ENCODE results near the gene CGB8. TPM values are rescaled to one million over a fixed set of nuclear protein-coding genes. Genes with fewer than 3 reads are reported as not detected.
"Not testable (repeated sequence)": the region's sequence is repeated elsewhere in the genome, so short reads cannot be mapped to it uniquely, and the experiment has no call there.

The CGB8 gene
- total RNA-seq, 1 donor from 2014 or later, result not detected

- Histone ChIP-seq H3K27me3 (peaks cover 3% of the 10 kb centered on the region), H3K9me3 (no peaks in the 10 kb centered on the region), H3K27ac (no peak overlapping the region), H3K4me3 (peak overlapping the region; percentile 62), H3K4me1 (peaks cover 8 to 10% of the 10 kb centered on the region in 2 donors), H3K36me3 (no peaks in the 10 kb centered on the region)
- intact Hi-C loops (cut with DNase I), result no loop called here
- TF ChIP-seq CTCF (IDR thresholded peaks at IDR 0.05), result peak in 2 of 3 experiments; percentile 26 to 47
- peak in 1 of 2 donors; percentile 72 for DNase-seq (ENCODE audit: low spot score in 2 of 2)
Observed at GRCh38 chr19:49056101-49056901, 7.4 kb upstream of the CGB8 start.

DNA sequence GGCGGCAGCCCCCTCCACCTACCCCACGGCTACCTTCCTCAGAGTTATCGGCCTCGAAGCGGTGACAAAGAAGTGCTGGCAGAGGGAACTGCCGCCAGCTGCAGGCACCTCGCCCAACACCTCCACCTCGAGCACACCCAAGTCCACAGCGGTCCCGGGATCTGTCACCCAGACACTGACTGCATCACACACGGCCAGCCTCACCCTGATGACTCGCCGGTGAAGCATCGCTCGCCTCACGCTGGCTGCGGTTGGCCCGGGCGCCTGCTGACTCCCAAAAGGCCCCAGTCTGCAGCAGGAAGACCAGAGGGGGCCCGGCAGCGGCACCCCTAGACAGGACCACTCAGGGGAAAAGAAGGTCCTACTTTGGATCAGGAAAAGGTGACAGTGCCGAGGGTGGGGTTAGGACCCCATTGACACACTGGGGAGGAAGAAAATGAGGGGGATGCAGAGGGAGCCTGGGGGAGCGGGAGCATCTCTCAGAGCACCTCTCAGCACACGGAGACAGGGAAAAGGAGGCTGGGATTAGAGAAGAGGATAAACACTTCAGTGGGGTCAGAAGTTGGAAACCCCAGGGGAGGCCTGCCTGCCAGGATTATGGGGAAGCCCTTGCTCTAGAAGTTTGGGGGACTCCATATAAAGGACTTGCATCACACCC, 1.6 kb upstream of the CGB8 start:
- H3K9me3 ChIP-seq; H3K27ac ChIP-seq; DNase-seq (ENCODE audit: low spot score in 2 of 2); H3K27me3 ChIP-seq; H3K4me1 ChIP-seq; H3K4me3 ChIP-seq; intact Hi-C loops (cut with DNase I); H3K36me3 ChIP-seq: not testable (repeated sequence)

GRCh38 chr19:49049834-49050233, 923 bp upstream of the CGB8 start:
- intact Hi-C loops (cut with DNase I); H3K36me3 ChIP-seq; H3K27me3 ChIP-seq; DNase-seq (ENCODE audit: low spot score in 2 of 2); H3K4me3 ChIP-seq; H3K27ac ChIP-seq; H3K4me1 ChIP-seq; H3K9me3 ChIP-seq: not testable (repeated sequence)

DNA sequence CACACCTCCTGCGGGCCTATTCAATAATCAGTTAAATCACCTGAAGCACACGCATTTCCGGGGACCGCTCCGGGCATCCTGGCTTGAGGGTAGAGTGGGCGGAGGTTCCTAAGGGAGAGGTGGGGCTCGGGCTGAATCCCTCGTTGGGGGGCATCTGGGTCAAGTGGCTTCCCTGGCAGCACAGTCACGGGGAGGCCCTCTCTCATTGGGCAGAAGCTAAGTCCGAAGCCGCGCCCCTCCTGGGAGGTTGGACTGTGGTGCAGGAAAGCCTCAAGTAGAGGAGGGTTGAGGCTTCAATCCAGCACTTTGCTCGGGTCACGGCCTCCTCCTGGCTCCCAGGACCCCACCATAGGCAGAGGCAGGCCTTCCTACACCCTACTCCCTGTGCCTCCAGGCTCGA, 5.4 kb downstream of the CGB8 start, which contains the start of gene CGB5:
Gene CGB5 (plus strand): TSS at position 301 of the 400 bp plus-strand sequence. CDS start 362 bp downstream, outside the sequence.
- H3K27ac ChIP-seq; H3K36me3 ChIP-seq; intact Hi-C loops (cut with DNase I); H3K4me3 ChIP-seq; H3K4me1 ChIP-seq; DNase-seq (ENCODE audit: low spot score in 2 of 2); H3K9me3 ChIP-seq; H3K27me3 ChIP-seq: not testable (repeated sequence)

- H3K4me3 ChIP-seq; DNase-seq (ENCODE audit: low spot score in 2 of 2); H3K27me3 ChIP-seq; H3K4me1 ChIP-seq; intact Hi-C loops (cut with DNase I); H3K9me3 ChIP-seq; H3K36me3 ChIP-seq; H3K27ac ChIP-seq: not testable (repeated sequence)
Observed at GRCh38 chr19:49042666-49043065, 6.2 kb downstream of the CGB8 start.

- no peak overlapping the region for H3K27ac ChIP-seq
- intact Hi-C loops (cut with DNase I), result no loop called here
- H3K4me1 ChIP-seq, result no peaks in the 10 kb centered on the region
- H3K36me3 ChIP-seq, result no peaks in the 10 kb centered on the region
- no peak for DNase-seq (ENCODE audit: low spot score in 2 of 2)
- H3K9me3 ChIP-seq, result no peaks in the 10 kb centered on the region
- TF ChIP-seq CTCF (IDR thresholded peaks at IDR 0.05), result no peak
- no peaks in the 10 kb centered on the region for H3K27me3 ChIP-seq
- no peak overlapping the region for H3K4me3 ChIP-seq
Observed at GRCh38 chr19:49042177-49042576, 6.7 kb downstream of the CGB8 start.

- H3K36me3 ChIP-seq; H3K4me3 ChIP-seq; intact Hi-C loops (cut with DNase I); H3K27ac ChIP-seq; H3K4me1 ChIP-seq; H3K9me3 ChIP-seq; H3K27me3 ChIP-seq; DNase-seq (ENCODE audit: low spot score in 2 of 2): not testable (repeated sequence)
Observed at GRCh38 chr19:49039736-49040135, 9.2 kb downstream of the CGB8 start.

DNA sequence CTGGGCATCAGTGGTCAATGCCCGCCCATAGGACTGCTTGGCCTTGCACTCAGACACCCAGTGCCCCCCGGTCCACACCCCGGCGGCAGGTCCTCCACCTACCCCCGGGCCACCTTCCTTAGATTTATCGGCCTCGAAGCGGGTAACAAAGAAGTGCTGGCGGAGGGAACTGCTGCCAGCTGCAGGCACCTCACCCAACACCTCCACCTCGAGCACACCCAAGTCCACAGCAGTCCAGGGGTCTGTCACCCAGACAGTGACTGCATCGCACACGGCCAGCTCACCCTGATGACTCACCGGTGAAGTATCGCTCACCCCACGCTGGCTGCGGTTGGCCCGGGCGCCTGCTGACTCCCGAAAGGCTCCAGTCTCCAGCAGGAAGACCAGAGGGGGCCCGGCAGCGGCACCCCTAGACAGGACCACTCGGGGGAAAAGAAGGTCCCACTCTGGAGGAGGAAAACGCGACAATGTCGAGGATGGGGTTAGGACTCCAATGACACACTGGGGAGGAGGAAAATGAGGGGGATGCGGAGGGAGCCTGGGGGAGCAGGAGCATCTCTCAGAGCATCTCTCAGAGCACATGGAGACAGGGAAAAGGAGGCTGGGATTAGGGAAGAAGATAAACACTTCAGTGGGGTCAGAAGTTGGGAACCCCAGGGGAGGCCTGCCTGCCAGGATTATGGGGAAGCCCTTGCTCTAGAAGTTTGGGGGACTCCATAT, 10.2 kb downstream of the CGB8 start:
- DNase-seq (ENCODE audit: low spot score in 2 of 2); H3K4me3 ChIP-seq; H3K27ac ChIP-seq; H3K36me3 ChIP-seq; H3K4me1 ChIP-seq; H3K27me3 ChIP-seq; H3K9me3 ChIP-seq; intact Hi-C loops (cut with DNase I): not testable (repeated sequence)

DNA sequence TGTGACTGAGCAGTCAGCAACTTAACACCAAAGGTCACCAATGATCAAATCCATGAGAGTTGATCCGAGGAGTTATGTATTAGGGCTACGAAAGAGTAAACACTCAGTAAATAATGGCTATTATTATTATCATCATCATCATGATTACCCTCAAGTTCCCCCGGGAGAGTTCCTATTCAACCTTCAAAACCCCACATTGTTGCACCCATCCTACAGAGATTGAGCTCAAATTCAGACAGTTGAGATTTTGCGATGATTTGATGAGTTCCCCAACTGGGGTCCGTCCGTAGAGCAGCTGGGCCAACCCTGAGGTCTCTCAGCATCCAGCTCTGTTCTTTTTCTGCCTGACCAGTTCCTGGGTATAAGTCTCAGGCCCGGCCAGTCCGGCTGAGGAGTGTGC, 10.8 kb downstream of the CGB8 start:
- H3K4me1 ChIP-seq; DNase-seq (ENCODE audit: low spot score in 2 of 2); H3K36me3 ChIP-seq; H3K27me3 ChIP-seq; H3K4me3 ChIP-seq; H3K9me3 ChIP-seq; H3K27ac ChIP-seq; intact Hi-C loops (cut with DNase I): not testable (repeated sequence)

Measured in ascending aorta (tissue), 2 donors.